B cell (primary cell): ENCODE results near the gene DOCK1.

Experiments used
- EZH2 ChIP-seq: IDR thresholded peaks from 2 replicates; pipeline ENCODE4 v1.6.1; 2012; ENCODE audit warnings: borderline replicate concordance, low read depth, mild to moderate bottlenecking, moderate library complexity, low read length; ENCODE audit not compliant: insufficient read depth, poor library complexity, severe bottlenecking
- TF ChIP-seq, protein P1 (sequence below): fragments of 200-600 bp; IDR thresholded peaks from one replicate; pipeline ENCODE4 v1.8.0; 2022; ENCODE audit warnings: antibody characterized with exemption, mild to moderate bottlenecking

DNA sequence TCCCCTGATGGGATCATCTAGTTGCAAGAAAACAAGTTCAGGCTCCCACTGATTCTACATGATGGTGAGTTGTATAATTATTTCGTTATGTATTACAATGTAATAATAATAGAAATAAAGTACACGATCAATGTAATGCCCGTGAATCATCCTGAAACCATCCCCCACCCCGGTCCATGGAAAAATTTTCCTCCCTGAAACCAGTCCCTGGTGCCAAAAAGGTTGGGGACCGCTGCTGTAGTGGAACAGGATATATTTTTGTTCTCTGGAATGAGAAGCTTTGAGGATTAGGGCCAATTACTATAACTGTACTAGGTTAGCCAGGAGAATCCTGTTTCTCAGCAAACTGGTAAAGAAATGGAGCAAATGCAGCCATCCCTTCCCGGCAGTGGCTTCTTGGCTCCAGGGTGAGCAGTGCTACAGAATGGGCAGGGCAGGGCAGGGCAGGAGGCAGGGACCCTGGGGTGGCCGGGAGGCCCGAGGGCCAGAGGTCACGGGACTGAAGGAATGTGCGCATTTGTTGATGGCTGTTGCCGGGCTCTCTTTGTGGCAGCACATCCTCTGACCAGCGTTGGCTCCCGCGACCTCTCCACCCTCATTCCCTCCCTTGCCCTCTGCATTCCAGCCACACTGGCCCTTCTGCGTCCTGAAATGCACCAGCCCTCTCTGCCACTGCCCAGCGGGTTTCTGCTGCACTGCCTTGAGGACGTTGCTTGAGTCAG lies 481.5 kb downstream of the DOCK1 start:
- TF ChIP-seq, protein P1, sequence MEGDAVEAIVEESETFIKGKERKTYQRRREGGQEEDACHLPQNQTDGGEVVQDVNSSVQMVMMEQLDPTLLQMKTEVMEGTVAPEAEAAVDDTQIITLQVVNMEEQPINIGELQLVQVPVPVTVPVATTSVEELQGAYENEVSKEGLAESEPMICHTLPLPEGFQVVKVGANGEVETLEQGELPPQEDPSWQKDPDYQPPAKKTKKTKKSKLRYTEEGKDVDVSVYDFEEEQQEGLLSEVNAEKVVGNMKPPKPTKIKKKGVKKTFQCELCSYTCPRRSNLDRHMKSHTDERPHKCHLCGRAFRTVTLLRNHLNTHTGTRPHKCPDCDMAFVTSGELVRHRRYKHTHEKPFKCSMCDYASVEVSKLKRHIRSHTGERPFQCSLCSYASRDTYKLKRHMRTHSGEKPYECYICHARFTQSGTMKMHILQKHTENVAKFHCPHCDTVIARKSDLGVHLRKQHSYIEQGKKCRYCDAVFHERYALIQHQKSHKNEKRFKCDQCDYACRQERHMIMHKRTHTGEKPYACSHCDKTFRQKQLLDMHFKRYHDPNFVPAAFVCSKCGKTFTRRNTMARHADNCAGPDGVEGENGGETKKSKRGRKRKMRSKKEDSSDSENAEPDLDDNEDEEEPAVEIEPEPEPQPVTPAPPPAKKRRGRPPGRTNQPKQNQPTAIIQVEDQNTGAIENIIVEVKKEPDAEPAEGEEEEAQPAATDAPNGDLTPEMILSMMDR: no peak
- TF ChIP-seq EZH2: no peak
